NCI-H345 treated with DMSO at 0.1 percent for 48 hours (cell line): ENCODE data around the gene GNAI1.

Experiments used
- DNase-seq: peaks from one replicate; lab custom pipeline; 2025; ENCODE audit not compliant: unreplicated experiment; lab: John Stamatoyannopoulos, UW

The GNAI1 gene

DNA sequence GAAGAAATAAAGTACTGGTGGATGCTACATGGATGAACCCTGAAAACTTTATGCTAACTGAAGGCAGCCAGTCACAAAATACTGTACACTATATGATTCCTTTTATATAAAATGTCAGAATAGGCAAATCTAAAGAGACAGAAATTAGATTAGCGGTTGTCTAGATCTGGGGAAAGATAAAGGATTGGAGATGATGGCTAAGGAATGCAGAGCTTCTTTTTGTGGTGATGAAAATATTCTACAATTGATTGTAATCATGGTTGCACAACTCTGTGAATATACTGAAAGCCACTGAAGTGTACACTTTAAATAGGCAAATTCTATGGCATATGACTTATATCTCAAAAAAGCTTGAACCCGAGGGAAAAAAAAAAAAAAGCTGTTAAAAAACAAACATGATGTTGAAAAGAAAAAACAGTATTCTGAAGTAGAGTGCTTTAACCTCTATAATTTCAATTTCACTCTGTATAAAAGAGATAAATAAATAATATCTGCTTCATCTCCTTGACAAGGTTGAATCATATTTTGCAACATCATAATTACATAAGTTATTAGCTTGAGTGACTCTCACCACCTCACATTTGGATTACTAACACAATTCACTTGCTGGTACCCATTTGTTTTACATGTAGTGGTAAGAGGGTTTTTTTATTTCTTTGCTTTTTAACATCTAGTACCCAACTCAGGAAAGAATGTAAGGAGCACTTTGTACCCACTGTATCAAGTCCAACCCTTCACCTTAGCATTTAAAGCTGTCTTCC, 2.8 kb upstream of the GNAI1 start:
- no peak for DNase-seq

DNA sequence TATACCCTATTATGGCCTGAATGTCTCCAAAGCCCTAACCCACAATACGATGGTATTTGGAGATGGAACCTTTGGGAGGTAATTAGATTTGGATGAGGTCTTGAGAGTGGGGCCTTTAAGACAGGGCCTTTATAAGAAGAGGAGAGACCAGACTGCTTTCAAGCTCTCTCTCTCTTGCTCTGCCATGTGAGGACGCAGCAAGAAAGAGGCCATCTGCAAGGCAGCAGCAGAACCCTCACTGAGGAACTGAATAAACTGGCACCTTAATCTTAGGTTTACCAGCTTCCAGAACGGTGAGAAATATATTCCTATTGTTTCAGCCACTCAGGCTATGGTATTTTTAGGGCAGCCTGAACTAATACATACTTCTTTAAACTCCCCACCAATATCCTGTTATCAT, 2.0 kb upstream of the GNAI1 start:
- no peak for DNase-seq

DNA sequence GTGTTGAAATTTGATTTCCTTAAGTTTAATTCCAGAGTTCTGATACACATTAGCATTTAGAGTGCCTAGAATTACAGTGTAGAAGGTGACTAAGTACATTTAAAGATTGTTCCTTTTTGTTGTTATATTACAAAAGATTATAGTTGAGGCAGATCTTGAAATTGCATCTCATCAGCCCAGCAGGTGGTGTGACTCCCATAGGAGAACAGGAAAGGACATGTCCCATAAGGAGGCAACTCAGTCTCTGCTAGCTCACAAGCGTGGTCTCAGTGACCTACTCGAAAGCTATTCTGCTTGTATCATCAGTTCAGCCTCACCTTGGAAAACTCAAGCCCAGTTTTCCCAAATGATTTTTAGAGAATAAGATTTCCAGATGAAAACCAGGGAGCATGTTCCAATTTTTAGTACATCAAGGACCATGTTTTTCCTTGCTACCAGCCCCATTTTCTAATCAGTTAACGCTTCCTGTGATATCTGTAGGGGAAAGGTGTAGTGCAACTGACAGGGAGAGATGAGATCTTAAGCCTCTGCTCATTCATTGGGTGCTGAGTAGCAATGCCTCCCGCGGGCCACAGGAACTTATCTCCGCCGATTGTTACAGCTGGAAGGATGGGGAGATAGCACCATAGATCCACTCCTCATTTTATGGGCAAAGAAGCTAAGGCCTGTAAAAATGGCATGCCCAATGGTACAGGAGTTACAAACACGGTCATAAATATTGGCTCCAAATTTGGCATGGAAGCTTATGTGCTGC, 1.1 kb upstream of the GNAI1 start:
- no peak for DNase-seq

- no peak for DNase-seq
Measured at GRCh38 chr7:80134115-80134535, 506 bp upstream of the GNAI1 start.

- DNase-seq = peak; percentile 34
Measured at GRCh38 chr7:80135309-80136104, 876 bp downstream of the GNAI1 start.

DNA sequence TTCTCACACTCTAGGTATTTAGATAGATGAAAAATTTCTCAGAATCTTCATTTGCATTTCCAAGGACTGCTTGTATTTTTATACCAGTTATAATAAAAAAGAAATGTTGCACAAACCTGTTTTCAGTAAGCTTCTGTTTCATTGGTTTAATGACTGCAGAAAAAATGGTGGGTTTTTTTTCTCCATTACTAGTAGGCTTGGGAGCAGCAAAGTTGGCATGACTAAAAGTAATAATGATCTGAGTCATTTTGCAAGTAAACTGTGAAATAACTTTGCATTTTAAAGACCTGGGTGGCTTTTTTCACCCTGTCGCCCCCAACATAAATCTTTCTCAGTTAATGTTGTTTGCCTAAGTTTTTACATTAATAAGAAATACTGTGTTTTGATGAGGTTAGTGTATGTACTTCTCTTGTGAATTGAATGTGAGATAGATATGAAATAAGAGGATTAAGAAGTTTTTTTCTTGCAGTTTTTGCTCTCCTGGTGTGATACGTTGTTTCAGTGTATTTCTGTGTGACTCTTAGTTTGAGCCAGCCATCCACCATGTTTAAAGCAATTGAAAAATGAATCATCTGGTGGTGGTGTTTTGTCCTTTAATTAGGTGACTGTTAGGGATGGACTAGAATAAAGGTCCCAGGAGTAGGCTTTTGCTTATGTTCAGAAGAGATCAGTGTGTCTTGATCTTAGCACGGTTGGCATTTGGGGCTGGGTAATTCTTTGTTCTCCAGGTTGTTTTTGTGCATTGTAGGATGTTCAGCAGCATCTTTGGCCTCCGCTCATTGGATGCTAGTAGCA, 1.8 kb downstream of the GNAI1 start:
- DNase-seq = no peak

- DNase-seq = no peak
Measured at GRCh38 chr7:80137410-80137809, 2.8 kb downstream of the GNAI1 start.

GRCh38 chr7:80139236-80139635, 4.6 kb downstream of the GNAI1 start:
- no peak for DNase-seq

DNA sequence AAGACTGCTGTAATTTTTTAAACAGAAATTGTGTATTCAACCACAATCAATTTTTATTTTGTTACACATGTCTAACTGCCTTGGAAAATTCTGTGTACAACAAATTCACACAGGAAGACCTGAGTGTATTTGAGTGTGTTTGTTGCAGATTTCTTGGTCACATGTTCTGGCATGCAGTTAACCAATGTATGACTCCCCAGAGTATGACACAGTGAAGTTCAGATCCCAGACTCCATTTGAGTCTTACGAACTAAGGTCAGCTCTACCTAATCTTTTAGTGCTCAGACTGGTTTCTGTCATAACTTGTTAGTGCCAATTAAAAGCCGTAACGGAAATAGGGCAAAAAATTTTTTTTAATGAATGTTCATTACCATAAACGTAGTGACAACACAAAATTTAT, 5.8 kb downstream of the GNAI1 start:
- DNase-seq = no peak

DNA sequence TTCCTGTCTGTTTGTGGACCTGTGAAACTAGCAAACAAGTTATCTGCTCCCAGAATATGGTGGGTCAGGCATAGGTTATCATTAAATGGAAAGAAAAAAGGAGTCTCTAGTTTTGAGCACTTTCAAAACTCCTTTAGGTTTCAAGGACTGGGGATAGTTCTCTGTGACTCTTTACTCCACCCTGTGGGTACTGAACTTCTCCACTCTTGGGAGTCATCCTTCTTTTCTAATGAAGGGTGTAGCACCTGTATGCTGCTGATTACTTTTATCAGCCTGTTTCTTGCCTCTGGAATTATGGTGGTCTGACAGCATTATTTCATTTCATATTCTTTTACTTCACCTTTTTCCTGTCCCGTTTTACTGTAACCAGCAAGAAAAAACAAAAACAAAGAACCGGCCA, 6.7 kb downstream of the GNAI1 start:
- no peak for DNase-seq

- no peak for DNase-seq
Measured at GRCh38 chr7:80142853-80143580, 8.4 kb downstream of the GNAI1 start.

GRCh38 chr7:80145780-80146422, 11.3 kb downstream of the GNAI1 start:
- no peak for DNase-seq

DNA sequence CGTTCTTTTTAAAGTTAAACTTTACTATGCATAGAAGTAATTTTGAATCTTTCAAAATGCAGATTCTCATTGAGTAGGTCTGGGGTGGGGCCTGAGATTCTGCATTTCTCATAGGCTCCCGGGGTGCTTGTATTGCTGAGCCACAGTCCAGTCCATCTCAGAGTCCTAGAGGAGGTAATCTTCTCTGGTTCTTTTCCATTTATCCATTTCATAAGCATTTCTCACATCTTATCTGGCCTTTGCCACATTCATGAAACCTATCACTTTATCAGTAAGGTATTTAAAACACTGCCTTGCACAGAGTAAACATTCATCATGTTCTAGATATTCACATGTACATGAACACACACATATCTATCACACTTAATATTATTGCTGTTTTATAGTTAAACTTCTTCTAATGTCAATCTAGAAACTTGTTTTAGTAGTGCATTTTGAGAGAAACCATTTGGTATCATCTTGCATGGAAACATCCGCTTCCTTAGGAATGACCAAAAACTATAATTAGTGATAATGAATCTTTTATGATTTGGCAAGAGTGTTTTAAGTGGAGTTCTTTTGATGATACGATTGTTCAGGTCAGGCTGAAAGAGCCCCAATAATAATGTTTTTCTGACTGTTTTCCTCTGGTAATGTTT, 12.0 kb downstream of the GNAI1 start:
- no peak for DNase-seq

DNA sequence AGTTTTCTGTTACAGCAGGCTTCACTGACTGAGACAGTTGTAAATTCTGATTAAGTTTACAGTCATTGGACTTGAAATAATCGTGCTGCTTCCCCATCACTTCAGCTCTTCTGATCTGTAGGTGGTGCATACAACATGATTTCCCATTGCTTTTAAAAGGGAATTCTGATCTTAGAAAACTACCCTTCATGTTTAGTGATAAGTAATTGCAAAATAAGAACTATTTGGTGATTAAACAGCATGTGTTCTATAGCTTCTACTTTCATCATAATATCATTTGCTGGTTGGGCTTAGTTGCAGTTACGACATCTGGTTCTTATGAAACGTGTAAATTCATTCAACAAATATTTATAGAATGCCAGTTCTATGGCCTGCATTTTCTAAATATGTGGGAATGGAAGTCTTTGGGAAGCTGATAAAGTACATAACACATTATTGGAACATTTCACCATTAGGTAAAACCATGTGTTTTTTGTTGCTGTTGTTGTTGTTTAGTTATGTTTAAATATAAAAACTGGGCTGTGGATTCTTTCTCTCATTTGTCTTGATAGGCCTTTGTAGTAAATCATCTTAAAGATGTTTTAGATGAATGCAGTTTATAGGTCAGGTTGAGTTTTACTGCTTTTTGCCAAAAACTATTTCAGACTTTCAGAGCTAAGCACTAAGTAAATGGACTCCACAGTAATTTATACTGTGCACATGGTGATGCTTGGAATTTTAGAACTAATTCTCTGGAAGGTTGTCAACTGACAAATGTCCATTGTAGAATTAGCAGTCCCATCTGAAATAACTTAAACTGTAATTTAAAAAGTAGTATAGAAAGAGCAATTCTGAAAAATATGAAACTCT, 13.1 kb downstream of the GNAI1 start:
- no peak for DNase-seq

GRCh38 chr7:80150611-80151273, 16.1 kb downstream of the GNAI1 start:
- no peak for DNase-seq

DNA sequence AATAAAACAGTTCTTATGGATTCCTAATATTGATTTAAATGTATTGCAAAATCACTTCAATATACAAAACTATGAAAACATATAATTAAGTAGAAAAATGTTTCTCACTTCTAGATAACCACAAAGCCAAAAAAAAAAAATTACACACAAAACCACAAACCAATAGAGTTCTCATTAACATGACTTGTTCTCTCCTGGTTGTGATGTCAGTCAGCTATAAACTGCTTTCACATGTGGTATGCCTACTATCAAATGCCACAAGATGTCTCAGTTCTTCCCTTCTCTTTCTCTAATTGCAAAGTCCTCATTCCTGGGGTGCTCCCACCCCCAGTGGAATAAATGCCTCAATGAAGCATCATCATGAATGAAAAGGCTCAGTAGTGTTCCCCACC, 16.6 kb downstream of the GNAI1 start:
- DNase-seq = no peak

GRCh38 chr7:80153446-80153845, 18.8 kb downstream of the GNAI1 start:
- DNase-seq = no peak
